Adrenal gland (tissue), 5 donors: Measurements from ENCODE around the gene MAGI1.

Experiments used
- POLR2A ChIP-seq, 2 donors: fragments of 450-650 bp; IDR thresholded peaks; one replicate each; pipeline ENCODE4 v1.6.1; 2017; ENCODE audit warnings: antibody characterized with exemption in 2 of 2, mild to moderate bottlenecking in 2 of 2, moderate library complexity in 1 of 2
- TF ChIP-seq, protein P1 (sequence below), 6 experiments: fragments of 450-650 bp in 4 of 6; fragments of 200-600 bp in 2 of 6; sonication (generic) in 1 of 6; IDR thresholded peaks; 1 replicate in 5 of 6; 2 replicates in 1 of 6; pipeline versions ENCODE4 v1.5.1 to v1.8.0; 2016 to 2021; ENCODE audit warnings: antibody characterized with exemption in 6 of 6, mild to moderate bottlenecking in 2 of 6, moderate library complexity in 1 of 6
- donor health status: DM: no; HTN: no; CAD: no.

- TF ChIP-seq POLR2A (IDR thresholded peaks at IDR 0.05) = no peak
- TF ChIP-seq, protein P1, sequence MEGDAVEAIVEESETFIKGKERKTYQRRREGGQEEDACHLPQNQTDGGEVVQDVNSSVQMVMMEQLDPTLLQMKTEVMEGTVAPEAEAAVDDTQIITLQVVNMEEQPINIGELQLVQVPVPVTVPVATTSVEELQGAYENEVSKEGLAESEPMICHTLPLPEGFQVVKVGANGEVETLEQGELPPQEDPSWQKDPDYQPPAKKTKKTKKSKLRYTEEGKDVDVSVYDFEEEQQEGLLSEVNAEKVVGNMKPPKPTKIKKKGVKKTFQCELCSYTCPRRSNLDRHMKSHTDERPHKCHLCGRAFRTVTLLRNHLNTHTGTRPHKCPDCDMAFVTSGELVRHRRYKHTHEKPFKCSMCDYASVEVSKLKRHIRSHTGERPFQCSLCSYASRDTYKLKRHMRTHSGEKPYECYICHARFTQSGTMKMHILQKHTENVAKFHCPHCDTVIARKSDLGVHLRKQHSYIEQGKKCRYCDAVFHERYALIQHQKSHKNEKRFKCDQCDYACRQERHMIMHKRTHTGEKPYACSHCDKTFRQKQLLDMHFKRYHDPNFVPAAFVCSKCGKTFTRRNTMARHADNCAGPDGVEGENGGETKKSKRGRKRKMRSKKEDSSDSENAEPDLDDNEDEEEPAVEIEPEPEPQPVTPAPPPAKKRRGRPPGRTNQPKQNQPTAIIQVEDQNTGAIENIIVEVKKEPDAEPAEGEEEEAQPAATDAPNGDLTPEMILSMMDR (IDR thresholded peaks at IDR 0.05) = no peak
Measured at GRCh38 chr3:65810302-65810701, 228.4 kb downstream of the MAGI1 start.
